ENCODE data around the gene CHRNA3. TPM values are rescaled to one million over a fixed set of nuclear protein-coding genes. Genes with fewer than 3 reads are reported as not detected.

Gene CHRNA3
- total RNA-seq, 4 donors from 2014 or later, result not detected

- Histone ChIP-seq H3K27me3 (peaks cover 0 to 44% of the 10 kb centered on the region in 2 donors), H3K36me3 (no peaks in the 10 kb centered on the region), H3K4me3 (no peak overlapping the region), H3K27ac (no peak overlapping the region), H3K9me3 (no peaks in the 10 kb centered on the region), H3K4me1 (peaks cover 0 to 22% (median 11%) of the 10 kb centered on the region in 4 donors)
- no peak for DNase-seq (ENCODE audit: low spot score in 2 of 2)
- TF ChIP-seq POLR2A (IDR thresholded peaks at IDR 0.05) (no peak), EP300 (IDR thresholded peaks at IDR 0.05) (no peak)
- TF ChIP-seq, protein P1, sequence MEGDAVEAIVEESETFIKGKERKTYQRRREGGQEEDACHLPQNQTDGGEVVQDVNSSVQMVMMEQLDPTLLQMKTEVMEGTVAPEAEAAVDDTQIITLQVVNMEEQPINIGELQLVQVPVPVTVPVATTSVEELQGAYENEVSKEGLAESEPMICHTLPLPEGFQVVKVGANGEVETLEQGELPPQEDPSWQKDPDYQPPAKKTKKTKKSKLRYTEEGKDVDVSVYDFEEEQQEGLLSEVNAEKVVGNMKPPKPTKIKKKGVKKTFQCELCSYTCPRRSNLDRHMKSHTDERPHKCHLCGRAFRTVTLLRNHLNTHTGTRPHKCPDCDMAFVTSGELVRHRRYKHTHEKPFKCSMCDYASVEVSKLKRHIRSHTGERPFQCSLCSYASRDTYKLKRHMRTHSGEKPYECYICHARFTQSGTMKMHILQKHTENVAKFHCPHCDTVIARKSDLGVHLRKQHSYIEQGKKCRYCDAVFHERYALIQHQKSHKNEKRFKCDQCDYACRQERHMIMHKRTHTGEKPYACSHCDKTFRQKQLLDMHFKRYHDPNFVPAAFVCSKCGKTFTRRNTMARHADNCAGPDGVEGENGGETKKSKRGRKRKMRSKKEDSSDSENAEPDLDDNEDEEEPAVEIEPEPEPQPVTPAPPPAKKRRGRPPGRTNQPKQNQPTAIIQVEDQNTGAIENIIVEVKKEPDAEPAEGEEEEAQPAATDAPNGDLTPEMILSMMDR (IDR thresholded peaks at IDR 0.05), result no peak
- 86 to 89% methylated on average over 7 to 8 of the region's 8 CpGs for WGBS, 2 donors
These were observed 2.7 kb downstream of the CHRNA3 start for GRCh38 chr15:78618064-78618463.

DNA sequence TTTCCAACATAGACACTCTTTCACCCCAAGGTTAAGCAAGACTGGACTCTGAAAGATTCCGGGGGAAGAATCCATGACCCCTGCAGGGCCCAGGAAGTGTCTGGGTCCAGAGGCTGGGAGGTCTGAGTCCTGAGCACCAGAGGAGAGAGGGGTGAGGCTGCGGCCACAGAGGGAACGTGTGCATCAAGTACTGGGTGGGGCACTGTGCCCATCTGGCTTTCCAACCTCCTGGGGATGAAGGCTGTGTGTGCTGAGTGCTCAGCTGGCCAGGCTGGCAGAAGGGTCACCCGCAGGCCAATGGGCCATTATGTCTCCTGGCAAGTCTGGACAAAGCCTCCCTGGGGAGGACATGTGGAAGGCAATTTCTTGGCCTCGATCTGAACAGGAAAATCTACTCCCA, 3.3 kb downstream of the CHRNA3 start:
- no peak for TF ChIP-seq POLR2A (IDR thresholded peaks at IDR 0.05)
- TF ChIP-seq EP300 (IDR thresholded peaks at IDR 0.05), result no peak
- TF ChIP-seq, protein P1 (IDR thresholded peaks at IDR 0.05), result no peak
- no peak for DNase-seq (ENCODE audit: low spot score in 2 of 2)
- WGBS, 2 donors, result 68 to 78% methylated on average over 4 to 5 of the region's 5 CpGs
- Histone ChIP-seq H3K36me3 (no peaks in the 10 kb centered on the region), H3K27me3 (peaks cover 0 to 38% of the 10 kb centered on the region in 2 donors), H3K27ac (no peak overlapping the region), H3K4me3 (no peak overlapping the region), H3K9me3 (no peaks in the 10 kb centered on the region), H3K4me1 (peaks cover 0 to 22% (median 11%) of the 10 kb centered on the region in 4 donors)

GRCh38 chr15:78617076-78617475, 3.7 kb downstream of the CHRNA3 start:
- DNase-seq (ENCODE audit: low spot score in 2 of 2), result no peak
- Histone ChIP-seq H3K4me3 (no peak overlapping the region), H3K4me1 (peaks cover 0 to 22% (median 11%) of the 10 kb centered on the region in 4 donors), H3K9me3 (no peaks in the 10 kb centered on the region), H3K27ac (no peak overlapping the region), H3K36me3 (no peaks in the 10 kb centered on the region), H3K27me3 (peaks cover 0 to 34% of the 10 kb centered on the region in 2 donors)
- TF ChIP-seq EP300 (IDR thresholded peaks at IDR 0.05) (no peak), POLR2A (IDR thresholded peaks at IDR 0.05) (no peak)
- TF ChIP-seq, protein P1 (IDR thresholded peaks at IDR 0.05), result no peak
- WGBS, 2 donors, result 50 to 69% methylated on average over 7 of the region's 7 CpGs

DNA sequence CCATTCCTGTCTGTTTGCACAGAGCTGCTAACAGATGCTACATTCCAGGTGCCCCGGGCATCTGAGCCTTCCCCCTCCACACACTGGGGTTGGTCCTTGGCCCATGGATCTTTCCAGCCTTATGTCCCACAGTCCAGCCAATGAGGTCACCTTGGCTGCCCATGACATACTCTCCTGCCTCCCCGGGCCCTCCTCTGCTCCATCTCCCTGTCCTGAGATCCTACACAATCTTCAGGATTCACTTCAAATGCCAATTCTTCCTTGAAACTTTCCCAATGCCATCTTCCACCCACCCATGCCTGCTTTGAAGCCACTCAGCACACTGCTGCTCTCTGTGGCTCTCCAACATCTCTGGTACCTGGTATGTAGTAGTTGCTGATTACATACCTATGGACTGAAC, 4.3 kb downstream of the CHRNA3 start:
- H3K9me3 ChIP-seq, result no peaks in the 10 kb centered on the region
- no peak for DNase-seq (ENCODE audit: low spot score in 2 of 2)
- WGBS, 2 donors, result 85 to 90% methylated on average over 2 of the region's 2 CpGs
- peaks cover 0 to 22% (median 11%) of the 10 kb centered on the region in 4 donors for H3K4me1 ChIP-seq
- H3K27me3 ChIP-seq, result peaks cover 0 to 28% of the 10 kb centered on the region in 2 donors
- TF ChIP-seq EP300 (IDR thresholded peaks at IDR 0.05) (no peak), POLR2A (IDR thresholded peaks at IDR 0.05) (no peak)
- TF ChIP-seq, protein P1 (IDR thresholded peaks at IDR 0.05), result no peak
- no peaks in the 10 kb centered on the region for H3K36me3 ChIP-seq
- no peak overlapping the region for H3K27ac ChIP-seq
- no peak overlapping the region for H3K4me3 ChIP-seq

GRCh38 chr15:78615151-78615589, 5.6 kb downstream of the CHRNA3 start:
- no peaks in the 10 kb centered on the region for H3K9me3 ChIP-seq
- DNase-seq (ENCODE audit: low spot score in 2 of 2), result no peak
- TF ChIP-seq EP300 (IDR thresholded peaks at IDR 0.05), result no peak
- TF ChIP-seq POLR2A (IDR thresholded peaks at IDR 0.05), result no peak
- TF ChIP-seq, protein P1 (IDR thresholded peaks at IDR 0.05), result no peak
- no peaks in the 10 kb centered on the region for H3K36me3 ChIP-seq
- no peak overlapping the region for H3K4me3 ChIP-seq
- H3K4me1 ChIP-seq, result peaks cover 0 to 11% (median 4%) of the 10 kb centered on the region in 4 donors
- H3K27ac ChIP-seq, result no peak overlapping the region
- 63 to 83% methylated on average over 3 of the region's 3 CpGs for WGBS, 2 donors
- peaks cover 0 to 16% of the 10 kb centered on the region in 2 donors for H3K27me3 ChIP-seq

All from tibial nerve (tissue), 4 donors.